Measurements from ENCODE around the gene RASA3.
A peak's percentile ranks its signal among the peaks of the same experiment; 100 is the strongest.

Gene RASA3

DNA sequence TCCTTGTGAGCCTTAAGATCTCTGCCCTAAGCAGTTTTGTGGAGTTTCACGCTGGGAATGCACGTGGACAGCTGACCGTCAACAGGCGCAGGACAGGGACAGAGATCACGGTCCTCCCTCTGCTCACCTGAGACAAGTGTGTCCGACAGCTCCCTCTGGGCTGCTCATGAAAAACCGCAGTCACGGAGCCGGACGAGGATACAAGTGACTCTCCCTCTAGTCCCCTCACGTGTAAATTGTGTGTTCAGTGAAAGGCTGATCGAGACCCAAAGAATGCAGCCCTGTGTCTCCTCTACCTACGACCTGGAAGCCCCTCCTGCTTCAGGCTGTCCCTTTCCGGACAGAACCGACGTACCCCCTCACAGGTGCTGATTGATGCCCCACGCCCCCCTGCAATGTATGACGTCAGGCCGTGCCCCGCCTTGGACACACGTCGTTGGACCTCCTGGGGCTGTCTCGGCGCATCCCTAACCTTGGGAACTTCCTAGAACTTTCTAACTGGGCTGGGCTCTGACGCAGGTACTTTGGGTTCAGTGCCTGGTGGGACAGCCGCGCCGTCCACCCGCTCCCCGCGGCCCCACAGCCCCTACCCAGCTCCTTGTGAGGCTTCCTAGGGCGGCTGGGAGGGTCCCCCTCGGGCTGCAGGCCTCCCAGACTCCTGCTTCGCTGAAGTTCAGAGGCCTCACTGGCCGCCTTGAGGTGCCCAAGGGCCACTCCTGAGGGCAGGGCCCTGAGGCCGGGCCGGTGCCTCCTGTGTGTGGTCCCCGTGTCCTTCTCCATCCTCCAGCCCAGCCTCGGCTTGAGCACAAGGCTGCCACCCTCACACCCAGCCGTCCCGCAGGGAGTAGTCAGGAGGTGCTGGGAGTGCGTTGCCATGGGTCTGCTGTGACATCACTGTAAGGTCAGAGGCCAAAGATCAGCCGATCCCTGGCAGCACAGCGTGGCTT lies 158.9 kb downstream of the RASA3 start, which contains the start of gene C13orf46:
Gene C13orf46 (minus strand): TSS at position 859 of the 947 bp plus-strand sequence. CDS start 79 bp downstream, at position 780.
- no peak for DNase-seq

DNA sequence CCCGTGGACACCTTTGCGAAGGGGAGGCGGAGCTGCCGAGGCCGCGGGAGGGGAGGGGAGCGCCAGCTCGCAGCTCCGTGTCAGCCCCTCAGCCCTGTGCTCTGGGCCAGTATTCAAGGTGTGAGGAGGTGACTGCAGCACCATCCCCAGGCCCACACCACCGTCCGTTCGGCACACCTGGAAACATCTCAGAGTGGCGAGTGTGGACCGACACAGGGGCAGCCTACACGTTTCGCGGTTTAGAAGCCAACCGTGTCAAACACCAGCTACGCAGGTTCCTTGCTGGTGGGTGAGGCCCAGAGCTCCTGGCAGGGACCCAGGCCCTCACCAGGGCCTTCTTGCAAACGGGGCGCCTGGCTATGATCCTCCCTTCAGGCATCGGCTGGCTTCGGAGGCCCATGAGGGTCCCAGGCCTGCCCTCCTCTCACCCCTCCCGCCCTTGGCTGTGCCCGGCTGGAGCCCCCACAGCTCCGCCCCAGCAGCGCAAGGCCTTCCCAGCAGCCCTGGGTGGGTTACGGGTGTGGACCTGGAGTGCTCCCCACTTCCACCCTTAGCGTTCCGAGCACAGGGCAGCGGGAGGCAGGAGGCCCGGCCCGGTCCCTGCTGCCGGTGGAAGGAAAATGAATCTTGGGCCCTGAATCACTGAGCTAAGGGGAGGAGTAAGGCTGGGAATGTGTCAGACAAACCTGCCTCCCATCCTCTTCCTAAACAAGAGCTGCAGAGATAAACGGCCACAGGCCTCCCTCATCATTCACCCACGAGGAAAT lies 159.8 kb downstream of the RASA3 start:
- no peak for DNase-seq

- DNase-seq: no peak
These were observed 160.8 kb downstream of the RASA3 start for GRCh38 chr13:113971471-113972231.

GRCh38 chr13:113970810-113971470 lies 161.5 kb downstream of the RASA3 start:
- no peak for DNase-seq

DNA sequence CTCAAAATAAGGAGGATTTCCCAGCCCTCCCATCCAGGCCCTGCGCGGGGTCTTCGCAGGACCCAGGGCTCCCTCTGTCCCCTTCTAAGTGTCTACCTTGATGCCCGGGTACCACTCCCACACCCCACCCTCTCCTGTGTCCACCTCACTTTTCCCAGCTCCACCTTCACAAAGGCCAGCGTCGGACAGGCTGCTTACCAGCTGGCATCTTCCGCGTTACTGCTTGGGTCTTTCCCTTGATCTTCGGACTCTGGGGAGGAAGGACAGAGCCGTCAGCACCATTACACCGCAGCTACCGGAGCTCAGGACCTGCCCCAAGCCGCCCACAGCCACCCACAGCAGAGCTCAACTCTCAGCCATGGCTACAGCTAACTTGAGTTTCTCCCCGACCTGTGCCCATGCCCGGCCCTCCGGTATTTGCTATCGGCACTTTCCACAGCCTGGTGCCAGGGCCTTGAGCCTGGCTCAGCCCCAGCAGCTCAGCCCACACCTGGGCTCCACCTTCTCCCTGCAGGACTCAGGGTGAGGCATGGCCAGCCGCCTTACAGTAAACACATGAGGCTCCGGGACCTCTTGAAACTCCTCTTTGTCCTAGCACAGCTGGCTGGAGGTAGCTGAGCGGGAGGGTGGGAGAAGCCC lies 162.3 kb downstream of the RASA3 start:
- DNase-seq: no peak

- DNase-seq: no peak
These were observed 163.0 kb downstream of the RASA3 start for GRCh38 chr13:113969311-113969972.

GRCh38 chr13:113968463-113969310 lies 163.7 kb downstream of the RASA3 start:
- DNase-seq: no peak

GRCh38 chr13:113967729-113968462 lies 164.5 kb downstream of the RASA3 start:
- peak in 2 of 56 donors; percentile 12 to 14 for DNase-seq

DNA sequence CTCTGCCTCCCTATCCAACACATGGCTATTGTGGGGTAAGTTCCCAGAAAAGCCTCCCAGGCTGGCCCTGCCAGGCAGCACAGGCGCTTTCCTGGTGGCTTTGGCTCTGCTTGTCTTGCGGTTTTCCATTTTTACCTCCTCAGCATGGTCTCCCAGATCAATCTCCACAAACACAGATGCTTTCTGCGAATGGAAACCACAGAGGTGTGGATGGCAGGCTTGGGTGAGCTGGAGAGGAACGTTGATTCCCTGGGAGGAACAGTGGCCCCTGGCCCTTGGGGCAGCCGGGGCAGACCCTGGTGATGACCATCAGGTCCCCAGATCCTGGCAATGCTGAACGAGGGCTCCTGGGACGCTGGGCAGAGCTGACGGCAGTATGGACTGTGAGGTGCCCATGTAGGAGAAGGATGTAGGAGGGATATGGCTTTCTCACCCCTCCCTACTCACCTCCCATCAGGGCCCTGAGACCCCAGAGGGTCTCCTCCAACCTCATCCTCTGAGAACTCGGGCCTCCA lies 165.2 kb downstream of the RASA3 start:
- no peak for DNase-seq

DNA sequence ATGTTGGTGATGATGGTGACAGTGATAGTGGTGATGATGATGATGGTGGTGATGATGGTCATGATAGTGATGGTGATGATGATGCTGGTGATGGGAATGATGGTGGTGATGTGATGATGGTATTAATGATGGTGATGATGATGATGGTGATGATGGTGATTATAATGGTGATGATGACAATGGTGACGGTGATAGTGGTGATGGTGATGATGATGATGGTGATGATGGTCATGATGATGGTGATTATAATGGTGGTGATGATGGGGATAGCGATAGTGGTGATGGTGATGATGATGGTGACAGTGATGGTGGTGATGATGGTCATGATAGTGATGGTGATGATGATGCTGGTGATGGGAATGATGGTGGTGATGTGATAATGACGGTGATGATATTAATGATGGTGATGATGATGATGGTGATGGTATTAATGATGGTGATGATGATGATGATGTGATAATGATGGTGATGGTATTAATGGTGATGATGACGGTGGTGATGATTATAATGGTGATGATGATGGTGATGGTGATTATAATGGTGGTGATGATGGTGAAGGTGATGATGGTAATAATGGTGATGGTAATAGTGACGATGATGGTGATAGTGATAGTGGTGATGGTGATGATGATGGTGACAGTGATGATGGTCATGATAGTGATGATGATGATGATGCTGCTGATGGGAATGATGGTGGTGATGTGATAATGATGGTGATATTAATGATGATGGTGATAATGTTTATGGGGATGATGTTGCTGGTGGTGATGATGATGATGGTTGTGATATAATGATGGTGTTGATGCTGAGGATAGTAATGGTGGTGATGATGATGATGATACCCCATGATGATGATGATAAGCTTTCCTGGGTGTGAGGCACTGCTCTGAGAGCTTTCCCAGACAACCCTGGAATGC lies 166.2 kb downstream of the RASA3 start:
- DNase-seq: no peak

DNA sequence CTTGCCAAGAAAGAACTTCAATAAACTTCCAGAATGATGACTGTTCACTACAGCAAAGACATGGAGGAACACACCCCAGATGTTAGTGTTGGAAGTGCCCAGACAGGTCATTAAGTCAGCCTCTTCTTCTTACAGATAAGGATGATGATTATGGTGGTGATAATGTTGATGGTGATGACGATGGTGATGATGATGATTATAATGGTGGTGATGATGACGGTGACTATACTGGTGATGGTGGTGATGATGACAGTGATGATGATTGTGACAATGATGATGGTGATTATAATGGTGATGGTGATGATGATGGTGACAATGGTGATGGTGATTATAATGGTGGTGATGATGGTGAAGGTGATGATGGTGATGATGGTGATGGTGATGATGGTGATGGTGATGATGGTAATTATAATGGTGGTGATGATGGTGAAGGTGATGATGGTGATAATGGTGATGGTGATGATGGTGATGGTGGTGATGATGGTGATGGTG lies 167.0 kb downstream of the RASA3 start:
- DNase-seq: no peak

DNA sequence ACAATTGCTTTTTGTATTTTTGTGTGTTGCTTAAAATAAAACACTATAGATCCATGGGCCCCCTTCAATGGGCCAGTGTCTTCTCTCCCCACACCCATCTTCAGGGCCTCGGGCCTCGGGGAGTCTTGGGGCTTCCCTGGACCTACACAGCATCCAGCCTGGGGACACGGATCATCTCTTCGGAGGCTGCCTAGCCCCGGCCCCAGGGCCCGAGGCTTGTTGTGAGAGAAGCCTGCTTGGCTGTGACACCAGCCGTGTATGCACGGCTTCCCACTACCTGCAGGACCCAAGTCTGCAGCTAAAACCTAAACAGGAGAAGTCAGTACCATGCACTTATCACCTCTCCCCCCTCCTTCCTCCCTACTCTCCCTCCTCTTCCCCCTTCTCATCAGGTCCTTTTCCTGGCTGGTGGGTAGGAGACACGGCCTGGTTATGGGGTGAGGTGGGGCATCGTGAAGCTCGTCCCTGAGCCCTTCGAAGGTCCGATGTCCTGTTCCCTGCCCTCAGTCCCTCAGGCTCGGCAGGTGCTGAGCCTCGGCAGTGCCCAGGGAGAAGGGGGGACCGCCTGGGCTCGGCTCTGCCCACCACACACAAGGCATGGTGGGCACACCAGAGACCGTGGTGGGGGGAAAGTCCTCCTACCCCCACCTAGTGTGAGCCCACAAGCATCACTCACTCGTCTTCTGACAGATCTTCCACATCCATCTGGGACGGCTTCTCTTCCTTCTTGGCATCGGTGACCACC lies 168.0 kb downstream of the RASA3 start:
- no peak for DNase-seq

- DNase-seq: no peak
These were observed 169.0 kb downstream of the RASA3 start for GRCh38 chr13:113963376-113963775.

- no peak for DNase-seq
These were observed 169.4 kb downstream of the RASA3 start for GRCh38 chr13:113962975-113963374.

- no peak for DNase-seq
These were observed 170.0 kb downstream of the RASA3 start for GRCh38 chr13:113962386-113962785.

Measured in amygdala (tissue), 56 donors.